H9 (cell line): ENCODE data around the gene VEGFB. TPM values are rescaled to one million over a fixed set of nuclear protein-coding genes. Genes with fewer than 3 reads are reported as not detected.
A peak's percentile ranks its signal among the peaks of the same experiment; 100 is the strongest.

Experiments used
- DNase-seq: peaks from one replicate; pipeline ENCODE4 v3.0.0-alpha.2; 2017
- H2AFZ ChIP-seq: one replicate; pipeline ENCODE4 v1.6.1; 2013; ENCODE audit warnings: mild to moderate bottlenecking, low read length, control low read depth, moderate library complexity
- H2AK5ac ChIP-seq: 2 replicates; pipeline ENCODE4 v1.6.1; 2013; ENCODE audit warnings: low read length, control low read depth, mixed read lengths; ENCODE audit not compliant: insufficient read length
- H2BK120ac ChIP-seq: one replicate; pipeline ENCODE4 v1.6.1; 2013; ENCODE audit warnings: low read depth, mild to moderate bottlenecking, low read length, control low read depth, inconsistent platforms; ENCODE audit not compliant: poor library complexity, severe bottlenecking
- H2BK12ac ChIP-seq: 2 replicates; pipeline ENCODE4 v1.6.1; 2013; ENCODE audit warnings: low read length, control low read depth, mixed read lengths, low read depth; ENCODE audit not compliant: insufficient read length
- H2BK15ac ChIP-seq: 2 replicates; pipeline ENCODE4 v1.6.1; 2013; ENCODE audit warnings: low read depth, low read length, control low read depth
- H2BK20ac ChIP-seq: one replicate; pipeline ENCODE4 v1.6.1; 2013; ENCODE audit warnings: low read depth, mild to moderate bottlenecking, low read length, control low read depth, inconsistent platforms; ENCODE audit not compliant: poor library complexity, severe bottlenecking
- H2BK5ac ChIP-seq: 2 replicates; pipeline ENCODE4 v1.6.1; 2013; ENCODE audit warnings: low read length, control low read depth, mixed read lengths; ENCODE audit not compliant: insufficient read length
- H3K14ac ChIP-seq: 2 replicates; pipeline ENCODE4 v1.6.1; 2013; ENCODE audit warnings: low read length, control low read depth; ENCODE audit not compliant: insufficient read depth
- H3K18ac ChIP-seq: 2 replicates; pipeline ENCODE4 v1.6.1; 2013; ENCODE audit warnings: low read depth, mild to moderate bottlenecking, mixed read lengths, low read length, control low read depth; ENCODE audit not compliant: insufficient read length
- H3K23ac ChIP-seq: 2 replicates; pipeline ENCODE4 v1.6.1; 2013; ENCODE audit warnings: low read length, control low read depth, mixed read lengths, low read depth; ENCODE audit not compliant: insufficient read length
- H3K23me2 ChIP-seq: 2 replicates; pipeline ENCODE4 v1.6.1; 2013; ENCODE audit warnings: low read depth, mild to moderate bottlenecking, mixed read lengths, low read length, control low read depth; ENCODE audit not compliant: insufficient read length, poor library complexity, severe bottlenecking
- H3K27ac ChIP-seq: 2 replicates; pipeline ENCODE4 v1.5.1; 2013; ENCODE audit warnings: low read length, control low read depth, mixed read lengths, low read depth; ENCODE audit not compliant: insufficient read length
- H3K27me3 ChIP-seq: 2 replicates; pipeline ENCODE4 v1.6.1; 2013; ENCODE audit warnings: low read length, control low read depth, inconsistent platforms; ENCODE audit not compliant: insufficient read depth
- H3K4ac ChIP-seq: 2 replicates; pipeline ENCODE4 v1.6.1; 2013; ENCODE audit warnings: low read depth, mild to moderate bottlenecking, control low read depth, inconsistent platforms, low read length, moderate library complexity
- H3K4me1 ChIP-seq: 2 replicates; pipeline ENCODE4 v1.6.1; 2013; ENCODE audit warnings: low read length, control low read depth, inconsistent platforms; ENCODE audit not compliant: insufficient read depth
- H3K4me2 ChIP-seq: 2 replicates; pipeline ENCODE4 v1.6.1; 2013; ENCODE audit warnings: low read length, control low read depth, mixed read lengths; ENCODE audit not compliant: insufficient read length, insufficient read depth
- H3K56ac ChIP-seq: 2 replicates; pipeline ENCODE4 v1.6.1; 2013; ENCODE audit warnings: low read depth, mild to moderate bottlenecking, mixed read lengths, low read length, control low read depth; ENCODE audit not compliant: insufficient read length
- H3K79me1 ChIP-seq: 2 replicates; pipeline ENCODE4 v1.6.1; 2013; ENCODE audit warnings: low read depth, mild to moderate bottlenecking, moderate library complexity, low read length, control low read depth, inconsistent platforms; ENCODE audit not compliant: insufficient read depth, poor library complexity, severe bottlenecking
- H3K79me2 ChIP-seq: 2 replicates; pipeline ENCODE4 v1.6.1; 2013; ENCODE audit warnings: low read length, control low read depth, inconsistent platforms; ENCODE audit not compliant: insufficient read depth
- H3K9ac ChIP-seq: 2 replicates; pipeline ENCODE4 v1.6.1; 2013; ENCODE audit warnings: low read length, control low read depth, mixed read lengths; ENCODE audit not compliant: insufficient read length; ENCODE audit errors: extremely low read depth
- H3K9me3 ChIP-seq: one replicate; pipeline ENCODE4 v1.6.1; 2013; ENCODE audit warnings: low read depth, low read length, inconsistent platforms; ENCODE audit not compliant: control insufficient read depth
- H3T11ph ChIP-seq: one replicate; pipeline ENCODE4 v1.6.1; 2013; ENCODE audit warnings: mild to moderate bottlenecking, low read length, control low read depth, inconsistent platforms
- H4K20me1 ChIP-seq: one replicate; pipeline ENCODE4 v1.6.1; 2013; ENCODE audit not compliant: control insufficient read depth, insufficient read length, insufficient read depth
- H4K5ac ChIP-seq: 2 replicates; pipeline ENCODE4 v1.6.1; 2013; ENCODE audit warnings: low read depth, mild to moderate bottlenecking, mixed read lengths, low read length, control low read depth; ENCODE audit not compliant: insufficient read length
- H4K8ac ChIP-seq: replicated peaks from 2 replicates; pipeline ENCODE4 v1.6.1; 2013; ENCODE audit warnings: low read length, control low read depth, mixed read lengths, low read depth; ENCODE audit not compliant: insufficient read length
- H4K91ac ChIP-seq: 2 replicates; pipeline ENCODE4 v1.6.1; 2013; ENCODE audit warnings: low read depth, mild to moderate bottlenecking, moderate library complexity, mixed read lengths, low read length, control low read depth; ENCODE audit not compliant: insufficient read length
- H3K27ac Mint-ChIP-seq, 3 experiments: 2 replicates in 2 of 3; 3 replicates in 1 of 3; pipeline ENCODE4 v1.8.0; 2020 to 2021; ENCODE audit warnings: mixed read lengths in 3 of 3, mild to moderate bottlenecking in 1 of 3, moderate library complexity in 1 of 3
- H3K27me3 Mint-ChIP-seq: 2 replicates; pipeline ENCODE4 v1.8.0; 2021; ENCODE audit warnings: low read depth, mild to moderate bottlenecking, moderate library complexity, mixed read lengths
- H3K36me3 Mint-ChIP-seq, 3 experiments: 2 replicates in 2 of 3; 3 replicates in 1 of 3; pipeline ENCODE4 v1.8.0; 2020 to 2021; ENCODE audit warnings: low read depth in 3 of 3, mixed read lengths in 3 of 3; ENCODE audit not compliant: insufficient read depth in 1 of 3
- H3K4me1 Mint-ChIP-seq, 2 experiments: 2 replicates each; pipeline ENCODE4 v1.8.0; 2020; ENCODE audit warnings: mixed read lengths in 2 of 2
- H3K4me3 Mint-ChIP-seq, 2 experiments: 2 replicates in 1 of 2; 3 replicates in 1 of 2; pipeline ENCODE4 v1.8.0; 2020 to 2021; ENCODE audit warnings: mild to moderate bottlenecking in 2 of 2, mixed read lengths in 2 of 2, moderate library complexity in 1 of 2
- H3K9me3 Mint-ChIP-seq, 2 experiments: 2 replicates in 1 of 2; 3 replicates in 1 of 2; pipeline ENCODE4 v1.8.0; 2020; ENCODE audit warnings: mild to moderate bottlenecking in 2 of 2, mixed read lengths in 2 of 2, moderate library complexity in 1 of 2
- whole genome bisulfite sequencing: extraction: QIAGEN DNeasy Blood & Tissue Kit; methylation state at CpG from one replicate; pipeline ENCODE4 v1.1.7; 2013; ENCODE audit warnings: missing lambda C conversion rate, low lambda C conversion rate, mixed read lengths; ENCODE audit not compliant: insufficient read length; ENCODE audit errors: extremely low coverage; 5-methylcytosine and 5-hydroxymethylcytosine counted together
- total RNA-seq: library from RNA; stranded (reverse); gene quantifications from 2 replicates; pipeline ENCODE4 v1.2.1, GENCODE V29; 2021
- TF ChIP-seq, protein P1 (sequence below): fragments of 200-600 bp; sonication (generic); conservative IDR thresholded peaks from 3 replicates; pipeline ENCODE4 v1.8.0; 2021; ENCODE audit warnings: antibody characterized with exemption, mild to moderate bottlenecking

The VEGFB gene
- total RNA-seq, 1 experiment from 2014 or later, result 57.7 TPM

DNA sequence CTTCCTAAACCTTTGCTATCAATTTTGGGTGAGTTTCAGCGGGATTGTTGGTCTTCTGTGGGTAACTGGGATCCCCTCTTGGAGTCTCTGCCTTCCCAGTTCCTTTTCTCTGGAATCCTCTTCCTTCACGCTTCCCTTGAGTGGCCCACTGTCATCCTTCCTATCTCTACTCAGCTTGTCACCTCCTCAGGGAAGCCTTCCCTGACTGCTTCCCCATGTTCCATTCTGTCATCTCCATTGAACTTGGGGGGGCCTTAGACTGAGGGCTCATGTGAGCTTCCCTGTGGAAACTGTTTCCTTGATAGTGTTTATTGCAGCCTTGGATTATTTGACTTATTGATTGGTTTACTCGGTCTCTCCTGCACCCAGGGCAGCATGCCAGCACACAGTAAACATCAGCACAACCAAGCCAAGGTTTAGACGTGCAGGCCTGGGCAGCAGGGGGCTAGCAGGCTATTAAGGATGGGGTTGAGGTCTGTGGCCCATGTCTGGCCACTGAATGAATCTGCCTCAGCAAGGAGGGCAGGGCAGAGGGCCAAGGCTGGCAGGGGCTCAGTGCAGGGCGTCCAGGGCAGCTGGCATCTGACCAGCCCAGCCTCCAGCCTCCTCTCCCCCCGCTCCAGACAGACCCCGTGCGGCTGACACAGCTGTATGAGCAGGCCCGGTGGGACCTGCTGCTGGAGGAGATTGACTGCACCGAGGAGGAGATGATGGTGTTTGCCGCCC is 15.6 kb upstream of the VEGFB start:
- TF ChIP-seq, protein P1, sequence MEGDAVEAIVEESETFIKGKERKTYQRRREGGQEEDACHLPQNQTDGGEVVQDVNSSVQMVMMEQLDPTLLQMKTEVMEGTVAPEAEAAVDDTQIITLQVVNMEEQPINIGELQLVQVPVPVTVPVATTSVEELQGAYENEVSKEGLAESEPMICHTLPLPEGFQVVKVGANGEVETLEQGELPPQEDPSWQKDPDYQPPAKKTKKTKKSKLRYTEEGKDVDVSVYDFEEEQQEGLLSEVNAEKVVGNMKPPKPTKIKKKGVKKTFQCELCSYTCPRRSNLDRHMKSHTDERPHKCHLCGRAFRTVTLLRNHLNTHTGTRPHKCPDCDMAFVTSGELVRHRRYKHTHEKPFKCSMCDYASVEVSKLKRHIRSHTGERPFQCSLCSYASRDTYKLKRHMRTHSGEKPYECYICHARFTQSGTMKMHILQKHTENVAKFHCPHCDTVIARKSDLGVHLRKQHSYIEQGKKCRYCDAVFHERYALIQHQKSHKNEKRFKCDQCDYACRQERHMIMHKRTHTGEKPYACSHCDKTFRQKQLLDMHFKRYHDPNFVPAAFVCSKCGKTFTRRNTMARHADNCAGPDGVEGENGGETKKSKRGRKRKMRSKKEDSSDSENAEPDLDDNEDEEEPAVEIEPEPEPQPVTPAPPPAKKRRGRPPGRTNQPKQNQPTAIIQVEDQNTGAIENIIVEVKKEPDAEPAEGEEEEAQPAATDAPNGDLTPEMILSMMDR, result no peak
- no peaks in the 10 kb centered on the region for H3K9me3 Mint-ChIP-seq
- no CpG with 5 or more reads among the region's 11 CpGs for WGBS

More for the DNA sequence above, 15.6 kb upstream of the VEGFB start:
- H2AFZ ChIP-seq, result no peak overlapping the region
- H3K9ac ChIP-seq, result no peak overlapping the region
- no peak overlapping the region for H2BK12ac ChIP-seq
- H3K4me2 ChIP-seq, result no peak overlapping the region
- H3K4ac ChIP-seq, result no peak overlapping the region
- H3K14ac ChIP-seq, result no peak overlapping the region
- no peaks in the 10 kb centered on the region; the same call in 1 of the 2 replicates for H3K27me3 Mint-ChIP-seq
- no peak overlapping the region for H3K56ac ChIP-seq
- peak overlapping the region in 2 of 3 experiments; percentile 13 to 25; a peak in 2 of 7 replicates for H3K27ac Mint-ChIP-seq
- H4K5ac ChIP-seq, result no peak overlapping the region
- H4K20me1 ChIP-seq, result no peaks in the 10 kb centered on the region
- no peaks in the 10 kb centered on the region for H3K4me1 ChIP-seq
- no peak overlapping the region for H2BK15ac ChIP-seq
- no peaks in the 10 kb centered on the region for H3K27me3 ChIP-seq
- H3K23ac ChIP-seq, result no peak overlapping the region
- no peak for DNase-seq
- H3K27ac ChIP-seq, result no peak overlapping the region
- H2BK5ac ChIP-seq, result no peak overlapping the region
- H3K36me3 Mint-ChIP-seq, result peaks cover 3 to 52% (median 22%) of the 10 kb centered on the region in 3 experiments
- no peak overlapping the region for H2AK5ac ChIP-seq
- no peak overlapping the region for H3K4me3 Mint-ChIP-seq
- no peaks in the 10 kb centered on the region for H3K79me2 ChIP-seq
- no peak overlapping the region for H3T11ph ChIP-seq
- no peak overlapping the region for H2BK120ac ChIP-seq
- no peak overlapping the region for H3K18ac ChIP-seq
- H4K91ac ChIP-seq, result peak overlapping the region; percentile 32
- no peaks in the 10 kb centered on the region for H3K9me3 ChIP-seq
- H3K4me1 Mint-ChIP-seq, result peaks cover 3 to 4% of the 10 kb centered on the region in 2 experiments; a peak in 2 of 4 replicates
- H3K23me2 ChIP-seq, result no peaks in the 10 kb centered on the region
- no peak overlapping the region for H2BK20ac ChIP-seq
- no peak overlapping the region for H4K8ac ChIP-seq
- H3K79me1 ChIP-seq, result no peaks in the 10 kb centered on the region
